NCI-H2227 (cell line): ENCODE measurements around the gene FGF7.
"Not testable (repeated sequence)": the region's sequence is repeated elsewhere in the genome, so short reads cannot be mapped to it uniquely, and the experiment has no call there.

Source experiments
- DNase-seq: peaks from one replicate; lab custom pipeline; 2025; ENCODE audit not compliant: unreplicated experiment; lab: John Stamatoyannopoulos, UW

The FGF7 gene

GRCh38 chr15:49438962-49439631 is 16.1 kb downstream of the FGF7 start:
- DNase-seq, result no peak

GRCh38 chr15:49439678-49440395 is 16.8 kb downstream of the FGF7 start:
- no peak for DNase-seq

GRCh38 chr15:49441356-49441755 is 18.3 kb downstream of the FGF7 start:
- DNase-seq, result no peak

GRCh38 chr15:49441816-49442215 is 18.8 kb downstream of the FGF7 start:
- DNase-seq, result no peak

- DNase-seq, result no peak
Measured at GRCh38 chr15:49452595-49452994, 29.6 kb downstream of the FGF7 start.

- no peak for DNase-seq
Measured at GRCh38 chr15:49456166-49456565, 33.1 kb downstream of the FGF7 start.

- DNase-seq, result no peak
Measured at GRCh38 chr15:49458145-49458544, 35.1 kb downstream of the FGF7 start.

- no peak for DNase-seq
Measured at GRCh38 chr15:49460411-49460941, 37.4 kb downstream of the FGF7 start.

- no peak for DNase-seq
Measured at GRCh38 chr15:49462232-49462844, 39.3 kb downstream of the FGF7 start.

GRCh38 chr15:49464522-49464921 is 41.5 kb downstream of the FGF7 start:
- no peak for DNase-seq

- no peak for DNase-seq
Measured at GRCh38 chr15:49466119-49466518, 43.1 kb downstream of the FGF7 start.

GRCh38 chr15:49467746-49468480 is 44.9 kb downstream of the FGF7 start:
- no peak for DNase-seq

- no peak for DNase-seq
Measured at GRCh38 chr15:49468481-49468839, 45.4 kb downstream of the FGF7 start.

- not testable (repeated sequence) for DNase-seq
Measured at GRCh38 chr15:49471248-49471647, 48.2 kb downstream of the FGF7 start.

- no peak for DNase-seq
Measured at GRCh38 chr15:49471733-49472132, 48.7 kb downstream of the FGF7 start.

- no peak for DNase-seq
Measured at GRCh38 chr15:49472338-49472737, 49.3 kb downstream of the FGF7 start.

GRCh38 chr15:49473031-49473430 is 50.0 kb downstream of the FGF7 start:
- no peak for DNase-seq

GRCh38 chr15:49478021-49478420 is 55.0 kb downstream of the FGF7 start:
- DNase-seq, result not testable (repeated sequence)

GRCh38 chr15:49478982-49479381 is 55.9 kb downstream of the FGF7 start:
- not testable (repeated sequence) for DNase-seq

GRCh38 chr15:49485401-49485800 is 62.4 kb downstream of the FGF7 start:
- not testable (repeated sequence) for DNase-seq

- DNase-seq, result no peak
Measured at GRCh38 chr15:49490966-49491365, 67.9 kb downstream of the FGF7 start.
